Karpas-422 (cell line): Measurements from ENCODE around the gene ADARB1. TPM values are rescaled to one million over a fixed set of nuclear protein-coding genes. Genes with fewer than 3 reads are reported as not detected.

Experiments
- DNase-seq: peaks from one replicate; pipeline ENCODE4 v3.0.0-alpha.2; 2015
- H2AFZ ChIP-seq: fragments of 200-600 bp; sonication (generic); 2 replicates; pipeline ENCODE4 v1.6.1; 2014; ENCODE audit warnings: antibody characterized with exemption, low read length, mixed read lengths
- H3K27ac ChIP-seq: fragments of 200-600 bp; sonication (generic); 2 replicates; pipeline ENCODE4 v1.5.1; 2014; ENCODE audit warnings: mild to moderate bottlenecking, low read length, moderate library complexity
- H3K27me3 ChIP-seq: fragments of 200-600 bp; sonication (generic); 2 replicates; pipeline ENCODE4 v1.6.1; 2014; ENCODE audit warnings: low read length, mixed read lengths
- H3K36me3 ChIP-seq: fragments of 200-600 bp; sonication (generic); 2 replicates; pipeline ENCODE4 v1.6.1; 2014; ENCODE audit warnings: low read length, mixed read lengths; ENCODE audit not compliant: insufficient read depth
- H3K4me1 ChIP-seq: fragments of 200-600 bp; sonication (generic); 2 replicates; pipeline ENCODE4 v1.6.1; 2014; ENCODE audit warnings: mild to moderate bottlenecking, low read length, mixed read lengths
- H3K4me2 ChIP-seq: fragments of 200-600 bp; sonication (generic); 2 replicates; pipeline ENCODE4 v1.6.1; 2014; ENCODE audit warnings: low read length, low read depth, mild to moderate bottlenecking; ENCODE audit not compliant: poor library complexity, severe bottlenecking
- H3K4me3 ChIP-seq: fragments of 200-600 bp; sonication (generic); 2 replicates; pipeline ENCODE4 v1.5.1; 2014; ENCODE audit warnings: mild to moderate bottlenecking, antibody characterized with exemption, low read length, mixed read lengths
- H3K79me2 ChIP-seq: fragments of 200-600 bp; sonication (generic); 2 replicates; pipeline ENCODE4 v1.6.1; 2014; ENCODE audit warnings: mild to moderate bottlenecking, low read length, mixed read lengths
- H3K9ac ChIP-seq: fragments of 200-600 bp; sonication (generic); 2 replicates; pipeline ENCODE4 v1.6.0; 2014; ENCODE audit warnings: low read length
- H3K9me2 ChIP-seq: fragments of 200-600 bp; sonication (generic), shearing (Covaris generic); replicated peaks from 2 replicates; pipeline ENCODE4 v1.6.0; 2014; ENCODE audit warnings: mild to moderate bottlenecking, low read length, moderate library complexity; ENCODE audit not compliant: insufficient read depth
- H3K9me3 ChIP-seq: fragments of 300-700, 200-600 bp; sonication (generic); 2 replicates; pipeline ENCODE4 v1.6.1; 2014; ENCODE audit warnings: low read length, mixed read lengths
- H4K20me1 ChIP-seq: fragments of 200-600 bp; sonication (generic); 2 replicates; pipeline ENCODE4 v1.6.1; 2014; ENCODE audit warnings: mild to moderate bottlenecking, antibody characterized with exemption, low read length, low read depth; ENCODE audit not compliant: insufficient read depth
- total RNA-seq: library from RNA; depleted of rRNA; stranded (reverse); fragments of >200 nt; shearing (Covaris generic); gene quantifications from 2 replicates; pipeline ENCODE4 v1.2.3, GENCODE V29; 2014; ENCODE audit warnings: low replicate concordance

ADARB1 gene
- total RNA-seq, 1 experiment from 2014 or later = 2.0 TPM

DNA sequence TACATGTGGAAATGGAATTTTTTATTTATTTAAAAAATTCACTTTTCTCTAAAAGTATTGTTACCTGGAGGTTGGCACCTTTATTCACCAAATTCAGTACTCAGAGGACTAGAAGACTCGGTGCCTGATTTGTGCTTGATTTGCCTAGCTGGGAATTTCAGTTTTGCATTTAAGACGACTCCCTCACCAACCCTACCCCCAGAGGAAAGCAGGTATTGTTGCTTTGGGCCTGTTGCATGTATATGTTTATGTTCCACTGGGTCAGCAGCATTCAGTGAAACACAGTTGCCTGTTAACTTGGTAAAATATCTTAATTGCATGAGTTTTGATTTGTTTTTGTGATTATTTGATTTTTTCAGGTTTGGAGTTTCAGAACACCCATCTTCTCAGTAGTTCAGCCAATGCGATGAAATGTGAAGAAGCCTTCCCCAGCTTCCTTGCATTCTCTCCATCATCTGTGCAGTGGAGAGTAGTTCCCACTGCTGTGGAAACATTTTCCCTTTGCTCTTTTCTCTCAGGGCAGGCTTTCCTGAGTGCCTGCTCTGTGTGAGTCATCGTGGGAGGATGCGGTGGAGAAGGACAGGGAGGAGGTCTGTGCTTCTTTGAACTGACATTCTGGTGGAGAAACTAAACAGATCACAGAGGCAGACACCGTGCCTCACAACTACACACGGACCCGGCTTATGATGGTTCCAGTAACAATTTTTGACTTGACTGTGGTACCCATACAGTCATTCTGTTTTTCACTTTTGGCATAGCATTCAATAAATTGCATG is 6.4 kb downstream of the ADARB1 start:
- no peak for DNase-seq
- Histone ChIP-seq H3K36me3 (no peaks in the 10 kb centered on the region), H3K9me3 (no peaks in the 10 kb centered on the region), H2AFZ (no peak overlapping the region), H3K9me2 (no peaks in the 10 kb centered on the region), H3K27me3 (no peaks in the 10 kb centered on the region), H4K20me1 (peaks cover 4% of the 10 kb centered on the region; the same call in 1 of the 2 replicates), H3K4me2 (no peak overlapping the region), H3K27ac (no peak overlapping the region), H3K4me1 (peaks cover 9% of the 10 kb centered on the region; the same call in 1 of the 2 replicates), H3K9ac (no peak overlapping the region), H3K4me3 (no peak overlapping the region), H3K79me2 (no peaks in the 10 kb centered on the region)

DNA sequence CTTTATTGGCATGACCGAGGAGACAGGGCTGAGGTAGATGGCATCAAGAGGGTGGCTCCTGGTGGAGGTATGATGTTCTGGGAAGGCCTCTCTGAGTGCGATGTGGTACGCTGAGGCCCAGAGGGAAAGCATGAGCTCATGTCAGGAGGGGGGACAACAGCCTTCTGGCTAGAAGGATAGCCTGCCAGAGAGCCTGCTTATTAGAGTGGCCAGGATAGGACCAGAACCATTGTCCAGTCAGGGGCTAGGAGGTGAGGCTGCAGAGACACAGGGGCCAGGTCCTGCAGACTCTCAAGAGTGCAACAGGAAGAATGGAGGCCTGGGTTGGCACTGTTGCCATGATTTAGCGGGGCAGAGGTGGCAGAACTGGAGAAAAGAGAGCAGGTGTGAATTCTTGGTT is 7.3 kb downstream of the ADARB1 start:
- Histone ChIP-seq H3K79me2 (no peaks in the 10 kb centered on the region), H3K4me2 (no peak overlapping the region), H3K27ac (no peak overlapping the region), H3K4me1 (peaks cover 9% of the 10 kb centered on the region; the same call in 1 of the 2 replicates), H3K36me3 (no peaks in the 10 kb centered on the region), H3K9me3 (no peaks in the 10 kb centered on the region), H3K27me3 (no peaks in the 10 kb centered on the region), H2AFZ (no peak overlapping the region), H4K20me1 (peaks cover 4% of the 10 kb centered on the region; the same call in 1 of the 2 replicates), H3K9me2 (no peaks in the 10 kb centered on the region), H3K4me3 (no peak overlapping the region), H3K9ac (no peak overlapping the region)
- DNase-seq = no peak

DNA sequence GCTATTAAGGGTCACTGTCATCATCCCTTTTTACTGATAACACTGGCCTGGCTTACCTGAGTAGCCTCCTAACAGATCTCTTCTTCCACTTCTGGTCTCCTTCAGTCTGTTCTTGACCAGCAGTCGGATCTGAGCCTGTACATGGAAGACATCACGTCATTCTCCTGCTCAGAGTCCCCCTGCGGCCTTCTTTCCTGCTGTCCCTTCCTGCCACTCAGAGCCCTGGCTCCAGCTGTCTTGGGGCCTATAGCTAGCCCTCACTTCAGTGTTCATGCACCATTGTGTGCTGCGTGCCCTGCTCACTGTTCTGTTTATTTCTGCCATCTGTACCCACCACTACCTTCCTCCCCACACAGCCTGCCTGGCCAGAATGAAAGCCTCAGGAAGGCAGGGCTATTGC is 8.4 kb downstream of the ADARB1 start:
- H3K9ac ChIP-seq = no peak overlapping the region
- peaks cover 9% of the 10 kb centered on the region; the same call in 1 of the 2 replicates for H3K4me1 ChIP-seq
- H3K27ac ChIP-seq = no peak overlapping the region
- H3K36me3 ChIP-seq = no peaks in the 10 kb centered on the region
- H2AFZ ChIP-seq = no peak overlapping the region
- no peaks in the 10 kb centered on the region for H3K9me3 ChIP-seq
- no peaks in the 10 kb centered on the region for H3K27me3 ChIP-seq
- no peaks in the 10 kb centered on the region for H3K79me2 ChIP-seq
- no peaks in the 10 kb centered on the region; the same call in 1 of the 2 replicates for H4K20me1 ChIP-seq
- no peak overlapping the region for H3K4me2 ChIP-seq
- H3K4me3 ChIP-seq = no peak overlapping the region
- DNase-seq = no peak
- H3K9me2 ChIP-seq = no peaks in the 10 kb centered on the region

DNA sequence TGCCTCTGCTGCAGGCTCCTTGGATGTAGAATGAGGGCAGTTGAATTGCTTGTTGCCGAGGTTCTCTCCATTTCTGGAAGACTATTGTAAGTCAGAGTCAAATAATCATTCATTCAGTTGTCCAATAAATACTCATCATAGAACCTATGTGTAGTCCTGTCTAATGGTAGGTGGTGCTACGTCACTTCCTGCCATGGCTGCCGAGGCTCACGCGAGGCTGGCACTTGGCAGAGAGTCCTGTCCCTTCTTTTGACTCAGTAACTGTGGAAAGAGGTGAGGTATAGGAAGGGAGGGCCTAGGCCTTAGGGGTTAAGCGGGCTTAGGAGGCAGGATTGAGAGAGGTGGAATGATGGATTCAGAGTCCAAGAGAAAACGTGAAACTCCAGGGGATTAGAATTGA is 9.7 kb downstream of the ADARB1 start:
- no peak for DNase-seq
- H3K9me2 ChIP-seq = no peaks in the 10 kb centered on the region
- no peaks in the 10 kb centered on the region for H3K9me3 ChIP-seq
- H3K4me3 ChIP-seq = no peak overlapping the region
- H3K27me3 ChIP-seq = no peaks in the 10 kb centered on the region
- H3K36me3 ChIP-seq = no peaks in the 10 kb centered on the region
- no peaks in the 10 kb centered on the region for H3K79me2 ChIP-seq
- H3K27ac ChIP-seq = no peak overlapping the region
- no peak overlapping the region for H3K4me2 ChIP-seq
- H3K9ac ChIP-seq = no peak overlapping the region
- no peaks in the 10 kb centered on the region for H4K20me1 ChIP-seq
- no peak overlapping the region for H2AFZ ChIP-seq
- peaks cover 9% of the 10 kb centered on the region; the same call in 1 of the 2 replicates for H3K4me1 ChIP-seq

DNA sequence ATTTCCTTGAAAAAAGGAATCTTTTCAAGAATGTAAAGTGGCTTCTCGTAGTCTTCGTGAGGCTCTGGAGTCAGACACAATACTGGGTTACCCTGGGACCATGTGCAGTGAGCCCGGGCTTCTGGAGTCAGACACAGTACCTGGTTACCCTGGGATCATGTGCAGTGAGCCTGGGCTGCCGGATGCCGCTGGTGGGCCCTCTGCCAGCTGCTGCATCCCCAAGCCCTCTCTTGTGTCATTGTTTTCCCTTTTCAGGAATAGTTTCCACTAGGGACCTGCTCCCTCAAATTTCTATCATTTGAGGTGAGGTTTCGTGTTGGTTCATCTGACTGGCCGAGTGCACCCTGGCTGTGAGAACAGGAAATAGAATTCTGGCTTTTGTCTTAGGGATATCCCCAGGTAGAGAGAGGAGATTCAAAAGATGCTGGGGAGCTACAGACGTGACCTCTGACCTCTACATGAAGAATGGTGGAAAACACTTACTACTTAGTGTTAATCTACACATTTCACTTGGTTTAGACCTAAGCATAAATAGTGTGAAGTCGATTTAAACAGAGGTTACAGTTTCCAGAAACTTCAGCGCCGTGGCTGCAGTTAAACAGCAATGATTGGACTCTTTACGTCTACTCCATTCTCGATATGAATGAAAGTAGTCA is 10.6 kb downstream of the ADARB1 start:
- Histone ChIP-seq H3K9me3 (no peaks in the 10 kb centered on the region), H3K79me2 (no peaks in the 10 kb centered on the region), H3K4me2 (no peak overlapping the region), H3K27ac (no peak overlapping the region), H3K27me3 (no peaks in the 10 kb centered on the region), H3K36me3 (no peaks in the 10 kb centered on the region), H3K4me1 (peaks cover 3% of the 10 kb centered on the region; the same call in 1 of the 2 replicates), H3K4me3 (no peak overlapping the region), H3K9ac (no peak overlapping the region), H3K9me2 (no peaks in the 10 kb centered on the region), H2AFZ (no peak overlapping the region), H4K20me1 (no peaks in the 10 kb centered on the region)
- DNase-seq = no peak

DNA sequence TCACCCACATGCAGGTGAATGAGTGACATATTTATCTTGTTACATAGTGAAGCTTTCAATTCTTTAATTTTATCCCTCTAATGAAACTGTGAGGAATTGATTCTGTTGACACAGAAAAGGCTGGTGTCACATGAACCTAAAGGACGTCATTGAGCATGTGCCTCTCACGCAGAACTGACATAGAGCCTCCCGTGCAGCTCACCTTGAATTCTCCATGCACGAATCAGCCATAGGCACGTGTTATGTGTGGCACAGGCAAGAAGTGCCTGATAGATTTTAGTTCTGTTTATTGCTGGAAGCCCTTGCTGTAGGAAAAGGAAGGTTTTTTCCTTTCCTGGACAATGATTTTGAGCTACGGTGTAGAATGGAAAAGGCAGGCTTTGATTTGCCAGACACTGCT is 11.3 kb downstream of the ADARB1 start:
- Histone ChIP-seq H3K4me2 (no peak overlapping the region), H3K9me3 (no peaks in the 10 kb centered on the region), H3K27me3 (no peaks in the 10 kb centered on the region), H4K20me1 (0 out of 2 replicates have a peak, but pooled peaks cover 4% of the 10 kb centered on the region), H3K9me2 (no peaks in the 10 kb centered on the region), H3K4me1 (no peaks in the 10 kb centered on the region; the same call in 1 of the 2 replicates), H3K79me2 (no peaks in the 10 kb centered on the region), H3K27ac (no peak overlapping the region), H2AFZ (no peak overlapping the region), H3K9ac (no peak overlapping the region), H3K36me3 (no peaks in the 10 kb centered on the region), H3K4me3 (no peak overlapping the region)
- DNase-seq = no peak

DNA sequence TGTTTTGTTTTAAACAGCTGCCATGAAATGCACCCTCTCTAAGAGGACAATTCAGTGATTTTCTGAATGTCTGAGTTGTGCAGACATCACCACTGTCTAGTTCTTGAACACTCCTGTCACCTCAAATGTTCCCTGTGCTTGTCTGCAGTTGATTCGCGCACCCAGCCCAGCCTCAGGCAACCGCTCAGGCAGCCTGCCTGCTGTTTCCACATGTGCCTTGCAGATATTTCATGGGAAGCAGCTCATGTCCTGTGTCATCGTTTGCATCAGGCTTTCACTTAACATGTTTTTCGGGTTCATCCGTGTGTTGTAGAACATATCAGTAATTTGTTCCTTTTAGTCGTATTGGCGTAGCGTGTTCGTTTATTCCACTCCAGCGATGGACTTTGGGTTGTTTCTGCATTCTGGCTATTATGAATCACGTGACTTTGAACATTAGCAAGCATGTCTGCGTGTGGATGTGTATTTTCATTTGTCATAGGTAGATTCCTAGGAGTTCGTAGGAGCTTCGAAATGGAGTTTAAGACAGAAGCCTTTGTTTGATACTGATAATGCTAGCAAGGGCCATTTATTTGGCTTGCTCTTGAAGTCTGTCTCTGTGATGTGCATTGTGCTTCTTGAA is 12.1 kb downstream of the ADARB1 start:
- H2AFZ ChIP-seq = no peak overlapping the region
- H3K27ac ChIP-seq = no peak overlapping the region

More for the DNA sequence above, 12.1 kb downstream of the ADARB1 start:
- H3K4me1 ChIP-seq = peaks cover 4% of the 10 kb centered on the region
- no peaks in the 10 kb centered on the region for H3K27me3 ChIP-seq
- no peak for DNase-seq
- no peaks in the 10 kb centered on the region for H3K36me3 ChIP-seq
- H3K9ac ChIP-seq = no peak overlapping the region
- H3K4me3 ChIP-seq = no peak overlapping the region
- H3K4me2 ChIP-seq = no peak overlapping the region
- H4K20me1 ChIP-seq = 0 out of 2 replicates have a peak, but pooled peaks cover 6% of the 10 kb centered on the region
- H3K9me3 ChIP-seq = no peaks in the 10 kb centered on the region
- no peaks in the 10 kb centered on the region for H3K79me2 ChIP-seq
- no peaks in the 10 kb centered on the region for H3K9me2 ChIP-seq
